ENCODE measurements around the gene CASP1. TPM values are rescaled to one million over a fixed set of nuclear protein-coding genes. Genes with fewer than 3 reads are reported as not detected.
"Not testable (repeated sequence)": the region's sequence is repeated elsewhere in the genome, so short reads cannot be mapped to it uniquely, and the experiment has no call there.

The CASP1 gene
- total RNA-seq, 2 donors from 2014 or later, result 20.4 to 23.9 TPM

DNA sequence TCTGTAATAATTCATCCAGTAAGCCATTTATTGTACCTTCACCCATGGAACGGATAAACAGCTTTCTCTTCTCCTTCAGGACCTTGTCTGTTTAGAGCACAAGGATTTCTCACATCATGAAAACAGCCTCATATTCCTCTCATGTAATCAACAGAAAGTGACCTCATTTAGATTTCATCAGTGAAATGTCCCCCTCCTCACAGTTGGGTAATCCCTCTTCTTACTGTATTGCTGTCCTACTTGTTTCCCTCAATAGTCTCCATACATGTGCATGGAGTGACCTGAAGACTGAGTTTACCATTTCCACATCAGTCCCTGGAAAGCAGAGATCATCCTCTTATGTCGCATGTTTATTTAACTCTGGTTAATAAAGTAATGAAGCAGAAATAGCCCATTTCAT is 556 bp downstream of the CASP1 start:
- peak in 1 of 2 donors; percentile 16 for ATAC-seq (replicated peaks in 1 of 2)
- H3K9me3 Mint-ChIP-seq; H3K36me3 Mint-ChIP-seq (ENCODE audit: insufficient read depth in 2 of 2); DNase-seq; H3K27me3 Mint-ChIP-seq (ENCODE audit: low read depth): not testable (repeated sequence)
- H3K4me3 Mint-ChIP-seq, result peak overlapping the region; percentile 75 to 91
- peak overlapping the region; percentile 79 for H3K27ac Mint-ChIP-seq
- peaks cover 45% of the 10 kb centered on the region for H3K4me1 Mint-ChIP-seq (ENCODE audit: low read depth)

DNA sequence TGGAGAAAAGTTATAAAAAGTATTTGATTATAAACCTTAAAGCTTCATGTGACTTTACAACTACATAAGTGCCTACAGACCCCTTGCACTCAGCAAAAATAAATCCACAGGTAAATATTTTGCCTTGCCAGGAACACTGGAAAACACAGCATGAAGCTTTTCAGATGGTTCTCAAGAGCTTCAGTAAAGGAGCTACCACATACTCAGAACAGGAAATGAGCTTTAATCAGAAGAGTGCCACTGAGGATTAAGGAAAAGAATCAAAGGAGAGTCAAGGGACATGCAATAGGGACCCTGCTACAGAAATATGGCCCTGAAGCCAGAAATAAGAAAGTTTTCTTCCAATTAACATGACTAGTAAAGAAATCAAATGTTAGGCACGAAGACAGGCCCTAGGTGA is 1.2 kb downstream of the CASP1 start:
- peak overlapping the region; percentile 75 to 91 for H3K4me3 Mint-ChIP-seq
- DNase-seq (no peak), ATAC-seq (replicated peaks in 1 of 2) (peak; percentile 47 to 57)
- peaks cover 5% of the 10 kb centered on the region in 2 donors for H3K36me3 Mint-ChIP-seq (ENCODE audit: insufficient read depth in 2 of 2)
- H3K9me3 Mint-ChIP-seq, result peaks cover 2% of the 10 kb centered on the region in 2 donors
- H3K27ac Mint-ChIP-seq, result peak overlapping the region; percentile 79
- H3K27me3 Mint-ChIP-seq (ENCODE audit: low read depth), result no peaks in the 10 kb centered on the region
- H3K4me1 Mint-ChIP-seq (ENCODE audit: low read depth), result peaks cover 45% of the 10 kb centered on the region

DNA sequence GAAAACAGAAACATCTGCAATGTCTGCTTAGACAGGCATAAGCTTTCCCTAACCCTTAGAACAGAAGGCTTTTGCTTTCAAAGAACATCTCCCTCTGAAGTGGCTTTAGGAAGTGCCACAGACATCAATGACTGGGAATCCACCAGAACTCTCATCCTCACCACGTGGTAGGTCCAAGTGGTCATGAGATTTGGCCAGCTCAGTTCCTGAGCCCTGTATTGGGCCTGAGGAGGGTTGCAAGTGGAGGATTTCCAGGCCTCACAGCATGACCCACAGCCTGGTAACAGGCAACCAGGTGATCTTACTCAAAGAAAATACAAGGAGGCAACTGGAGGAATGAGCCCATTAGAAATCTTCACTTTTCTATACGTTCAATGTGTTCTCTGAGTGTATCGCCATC is 1.6 kb downstream of the CASP1 start:
- peak overlapping the region; percentile 79 for H3K27ac Mint-ChIP-seq
- DNase-seq (peak in 1 of 2 donors; percentile 4), ATAC-seq (replicated peaks in 1 of 2) (peak; percentile 36 to 53)
- peaks cover 2% of the 10 kb centered on the region in 2 donors for H3K9me3 Mint-ChIP-seq
- peaks cover 43% of the 10 kb centered on the region for H3K4me1 Mint-ChIP-seq (ENCODE audit: low read depth)
- peak overlapping the region; percentile 75 to 91 for H3K4me3 Mint-ChIP-seq
- peaks cover 5 to 7% of the 10 kb centered on the region in 2 donors for H3K36me3 Mint-ChIP-seq (ENCODE audit: insufficient read depth in 2 of 2)
- no peaks in the 10 kb centered on the region for H3K27me3 Mint-ChIP-seq (ENCODE audit: low read depth)

DNA sequence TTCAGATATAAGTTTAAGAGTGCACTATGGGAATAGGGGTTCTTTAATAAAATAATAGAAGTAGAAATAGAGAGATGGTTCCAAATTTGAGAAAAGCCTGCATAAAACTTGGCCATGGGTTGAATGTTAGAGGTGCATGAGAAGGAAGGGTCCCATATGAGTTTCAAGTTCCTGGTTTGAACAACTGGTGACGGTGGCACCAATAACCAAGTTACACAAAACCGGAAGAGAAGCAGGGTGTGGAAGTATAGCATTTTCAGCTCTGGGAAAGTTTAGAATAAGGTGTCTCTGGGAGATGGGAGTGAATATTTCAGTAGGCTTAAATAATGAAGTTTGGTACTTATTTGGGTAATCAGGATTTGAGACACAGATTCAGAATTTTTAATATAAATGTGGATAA is 2.4 kb downstream of the CASP1 start:
- Mint-ChIP-seq H3K36me3 (ENCODE audit: insufficient read depth in 2 of 2) (peaks cover 4 to 5% of the 10 kb centered on the region in 2 donors), H3K27me3 (ENCODE audit: low read depth) (no peaks in the 10 kb centered on the region), H3K4me1 (ENCODE audit: low read depth) (peaks cover 43% of the 10 kb centered on the region), H3K9me3 (no peaks in the 10 kb centered on the region), H3K27ac (peak overlapping the region; percentile 79), H3K4me3 (peak overlapping the region; percentile 19 to 75)
- ATAC-seq (replicated peaks in 1 of 2) (no peak), DNase-seq (no peak)

DNA sequence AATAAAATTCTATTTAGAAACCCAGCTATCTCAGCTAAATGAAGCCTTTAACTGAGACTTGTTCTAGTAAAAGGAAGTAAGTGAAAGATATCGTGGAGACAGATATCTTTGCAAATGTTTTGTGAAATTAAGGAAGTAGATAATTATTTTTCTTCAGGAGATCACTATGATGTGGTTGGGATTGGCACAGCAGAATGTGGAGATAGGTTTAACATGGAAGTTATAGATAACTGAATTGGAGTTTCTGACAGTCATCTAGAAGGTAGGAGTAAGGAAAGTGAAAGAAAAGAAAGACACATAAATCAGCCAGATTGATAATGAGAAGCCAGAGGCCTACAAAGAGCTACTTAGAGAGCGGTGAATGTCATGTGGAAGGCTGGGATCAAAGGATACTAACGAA is 7.3 kb downstream of the CASP1 start:
- Mint-ChIP-seq H3K4me1 (ENCODE audit: low read depth) (peaks cover 11% of the 10 kb centered on the region), H3K27ac (peak overlapping the region; percentile 89), H3K4me3 (peak overlapping the region; percentile 25 to 83), H3K27me3 (ENCODE audit: low read depth) (no peaks in the 10 kb centered on the region), H3K36me3 (ENCODE audit: insufficient read depth in 2 of 2) (peaks cover 4 to 6% of the 10 kb centered on the region in 2 donors), H3K9me3 (no peaks in the 10 kb centered on the region)
- DNase-seq, result no peak
- no peak for ATAC-seq (replicated peaks in 1 of 2)

DNA sequence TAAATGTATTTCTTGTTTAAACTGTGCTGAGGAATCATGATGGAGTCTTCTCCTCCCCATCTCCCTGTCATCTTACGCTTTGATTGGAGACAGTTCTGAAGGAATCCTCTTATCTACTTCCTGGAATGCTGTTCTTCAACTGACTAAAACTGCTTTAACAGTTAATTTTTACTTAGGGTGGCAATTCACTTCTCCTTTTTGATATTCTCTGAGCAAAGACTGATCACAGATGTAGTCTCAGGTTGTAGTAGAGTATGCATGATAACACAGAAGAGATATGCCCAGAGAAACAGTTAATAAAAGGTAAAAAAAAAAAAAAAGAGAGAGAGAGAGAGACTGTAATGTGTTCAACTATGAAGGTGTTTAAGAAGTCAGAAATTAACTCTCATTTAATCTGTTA is 10.6 kb downstream of the CASP1 start:
- Mint-ChIP-seq H3K9me3 (no peaks in the 10 kb centered on the region), H3K4me1 (ENCODE audit: low read depth) (peaks cover 6% of the 10 kb centered on the region), H3K4me3 (no peak overlapping the region), H3K36me3 (ENCODE audit: insufficient read depth in 2 of 2) (peaks cover 0 to 6% of the 10 kb centered on the region in 2 donors), H3K27ac (no peak overlapping the region), H3K27me3 (ENCODE audit: low read depth) (no peaks in the 10 kb centered on the region)
- ATAC-seq (replicated peaks in 1 of 2), result no peak
- DNase-seq, result no peak

DNA sequence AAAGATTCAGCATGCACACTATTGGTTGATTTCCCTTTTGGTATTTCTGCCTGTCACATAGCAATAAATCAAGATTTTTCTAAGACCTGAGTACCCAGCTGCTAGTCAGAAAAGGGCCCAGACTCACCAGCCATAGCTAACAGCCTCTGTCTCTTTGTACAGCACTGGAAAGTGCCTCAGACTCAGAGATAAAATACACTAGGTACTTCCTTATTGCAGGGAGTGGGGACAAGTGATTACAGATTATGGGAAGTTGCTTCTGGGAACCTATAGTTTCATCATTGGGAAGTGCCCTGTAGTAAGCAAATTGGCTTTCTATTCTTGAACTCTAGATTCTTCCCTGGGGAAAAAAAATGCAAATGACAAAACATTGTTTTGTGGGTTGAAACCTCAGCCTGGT is 11.9 kb downstream of the CASP1 start, which contains the start of gene CASP5:
CASP5 (minus strand) TSS at position 166 of the 400 bp plus-strand sequence; CDS start at position 134, 32 bp downstream.
- peaks cover 0 to 1% of the 10 kb centered on the region in 2 donors for H3K9me3 Mint-ChIP-seq
- peaks cover 0 to 2% of the 10 kb centered on the region in 2 donors for H3K36me3 Mint-ChIP-seq (ENCODE audit: insufficient read depth in 2 of 2)
- H3K4me1 Mint-ChIP-seq (ENCODE audit: low read depth), result peaks cover 6% of the 10 kb centered on the region
- H3K27ac Mint-ChIP-seq, result no peak within 1 kb of the TSS
- no peak within 1 kb of the TSS for H3K4me3 Mint-ChIP-seq
- no peaks in the 10 kb centered on the region for H3K27me3 Mint-ChIP-seq (ENCODE audit: low read depth)
- ATAC-seq (replicated peaks in 1 of 2) (no peak), DNase-seq (no peak)

DNA sequence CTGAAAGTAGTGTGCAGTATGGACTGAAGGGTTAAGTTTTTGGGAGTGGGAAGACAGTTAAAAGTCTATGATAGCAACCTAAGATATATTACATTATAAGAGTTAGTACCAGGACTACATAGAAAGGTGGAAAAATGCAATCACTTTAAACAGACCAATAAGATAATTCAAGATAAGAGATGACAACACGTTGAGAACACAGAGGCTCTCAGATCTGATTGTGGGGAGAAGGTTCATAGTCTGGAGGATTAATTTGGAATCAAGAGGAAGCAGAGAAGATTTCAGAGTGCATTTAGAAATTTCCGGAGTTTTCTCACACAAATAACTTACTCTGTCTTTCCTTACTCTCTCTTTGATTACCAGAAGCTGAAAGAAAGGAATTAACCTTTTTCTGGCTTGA is 12.4 kb downstream of the CASP1 start:
- Mint-ChIP-seq H3K27me3 (ENCODE audit: low read depth) (no peaks in the 10 kb centered on the region), H3K4me1 (ENCODE audit: low read depth) (peaks cover 1% of the 10 kb centered on the region), H3K4me3 (no peak overlapping the region), H3K36me3 (ENCODE audit: insufficient read depth in 2 of 2) (peaks cover 0 to 2% of the 10 kb centered on the region in 2 donors), H3K27ac (no peak overlapping the region), H3K9me3 (peaks cover 0 to 1% of the 10 kb centered on the region in 2 donors)
- ATAC-seq (replicated peaks in 1 of 2), result no peak
- DNase-seq, result no peak

DNA sequence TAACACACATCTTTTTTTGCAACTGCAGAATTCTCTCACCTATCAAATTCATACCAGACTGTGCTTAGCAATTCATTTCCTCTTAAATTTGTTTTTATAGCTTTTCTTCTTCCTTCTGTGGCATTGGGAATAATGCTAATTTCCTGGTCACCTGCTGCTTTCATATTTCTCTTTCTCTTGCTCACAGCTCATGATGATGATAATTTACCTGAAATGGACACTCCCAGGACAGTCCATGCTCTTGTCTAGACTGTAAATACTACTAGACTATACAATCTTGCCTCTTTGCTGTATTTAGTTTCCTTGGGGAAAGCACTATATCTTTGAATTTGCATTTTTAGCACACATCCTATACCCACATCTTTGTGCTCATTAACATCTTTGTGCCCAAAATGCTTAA is 27.5 kb downstream of the CASP1 start:
- DNase-seq, result no peak
- H3K4me3 Mint-ChIP-seq, result no peak overlapping the region
- no peaks in the 10 kb centered on the region for H3K4me1 Mint-ChIP-seq (ENCODE audit: low read depth)
- H3K36me3 Mint-ChIP-seq (ENCODE audit: insufficient read depth in 2 of 2), result no peaks in the 10 kb centered on the region
- no peak overlapping the region for H3K27ac Mint-ChIP-seq
- H3K27me3 Mint-ChIP-seq (ENCODE audit: low read depth), result no peaks in the 10 kb centered on the region
- no peaks in the 10 kb centered on the region for H3K9me3 Mint-ChIP-seq
- ATAC-seq (replicated peaks in 1 of 2), result no peak

DNA sequence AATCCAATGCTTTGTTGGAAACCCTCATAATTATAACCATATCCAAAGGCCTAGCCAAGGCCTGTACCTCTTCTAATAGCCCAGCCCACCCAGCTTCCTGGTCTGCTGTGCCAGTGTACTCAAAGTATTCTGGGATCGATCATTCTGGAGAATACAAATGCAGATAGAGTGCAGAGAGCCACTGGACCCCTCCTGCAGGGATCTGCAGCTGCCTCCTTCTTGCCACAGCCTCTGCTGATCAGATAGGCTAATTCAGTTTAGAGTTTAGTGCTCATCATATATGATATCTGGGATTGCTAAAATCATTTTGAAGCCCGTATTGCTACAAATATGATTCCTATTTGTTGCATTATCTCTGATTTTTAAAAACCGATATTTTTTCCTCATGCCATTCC is 29.5 kb downstream of the CASP1 start:
- Mint-ChIP-seq H3K36me3 (ENCODE audit: insufficient read depth in 2 of 2) (no peaks in the 10 kb centered on the region), H3K27ac (no peak overlapping the region), H3K9me3 (no peaks in the 10 kb centered on the region), H3K27me3 (ENCODE audit: low read depth) (no peaks in the 10 kb centered on the region), H3K4me3 (no peak overlapping the region), H3K4me1 (ENCODE audit: low read depth) (peaks cover 7% of the 10 kb centered on the region)
- no peak for ATAC-seq (replicated peaks in 1 of 2)
- DNase-seq, result no peak

DNA sequence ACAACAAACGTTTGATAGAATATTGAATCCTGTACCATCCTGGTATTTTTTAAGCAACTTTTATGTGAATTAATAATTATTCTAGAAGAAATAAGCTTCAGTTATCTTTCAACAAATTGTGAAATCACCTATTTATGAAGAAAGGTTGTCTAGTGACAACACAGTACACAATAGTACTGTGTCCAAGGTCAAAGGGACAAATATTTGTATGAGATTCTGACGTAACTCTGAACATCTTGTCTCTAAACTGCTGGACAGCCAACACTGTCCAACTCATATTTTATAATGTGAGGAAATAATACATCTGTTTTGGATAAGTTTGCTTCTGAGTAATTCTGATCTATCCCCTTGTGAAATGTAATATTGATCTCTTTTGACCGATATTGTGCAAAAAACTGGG is 30.9 kb downstream of the CASP1 start:
- Mint-ChIP-seq H3K36me3 (ENCODE audit: insufficient read depth in 2 of 2) (no peaks in the 10 kb centered on the region), H3K27me3 (ENCODE audit: low read depth) (no peaks in the 10 kb centered on the region), H3K9me3 (no peaks in the 10 kb centered on the region), H3K4me3 (no peak overlapping the region), H3K4me1 (ENCODE audit: low read depth) (peaks cover 7% of the 10 kb centered on the region), H3K27ac (no peak overlapping the region)
- ATAC-seq (replicated peaks in 1 of 2), result no peak
- no peak for DNase-seq

DNA sequence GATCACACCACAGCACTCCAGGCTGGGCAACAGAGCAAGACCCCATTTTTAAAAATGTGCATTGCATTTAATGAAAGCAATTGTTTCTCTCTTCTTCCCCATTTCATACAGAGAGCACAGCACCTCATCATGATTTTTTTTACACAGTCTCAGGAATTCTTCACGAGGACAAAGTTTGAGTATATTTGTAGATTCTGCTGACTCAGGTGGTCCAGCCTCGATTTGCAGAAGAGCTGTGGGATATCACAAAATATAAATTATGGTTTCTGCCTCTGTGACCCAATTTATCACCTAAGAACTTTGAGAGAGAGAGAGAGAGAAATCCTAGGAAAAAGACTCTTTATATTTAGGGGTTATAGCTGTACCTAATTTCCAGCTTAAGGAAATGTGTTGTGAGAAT is 31.8 kb downstream of the CASP1 start:
- DNase-seq, result no peak
- H3K36me3 Mint-ChIP-seq (ENCODE audit: insufficient read depth in 2 of 2), result no peaks in the 10 kb centered on the region
- peaks cover 7% of the 10 kb centered on the region for H3K4me1 Mint-ChIP-seq (ENCODE audit: low read depth)
- ATAC-seq (replicated peaks in 1 of 2), result no peak
- H3K4me3 Mint-ChIP-seq, result no peak overlapping the region
- no peaks in the 10 kb centered on the region for H3K27me3 Mint-ChIP-seq (ENCODE audit: low read depth)
- H3K9me3 Mint-ChIP-seq, result no peaks in the 10 kb centered on the region
- no peak overlapping the region for H3K27ac Mint-ChIP-seq

DNA sequence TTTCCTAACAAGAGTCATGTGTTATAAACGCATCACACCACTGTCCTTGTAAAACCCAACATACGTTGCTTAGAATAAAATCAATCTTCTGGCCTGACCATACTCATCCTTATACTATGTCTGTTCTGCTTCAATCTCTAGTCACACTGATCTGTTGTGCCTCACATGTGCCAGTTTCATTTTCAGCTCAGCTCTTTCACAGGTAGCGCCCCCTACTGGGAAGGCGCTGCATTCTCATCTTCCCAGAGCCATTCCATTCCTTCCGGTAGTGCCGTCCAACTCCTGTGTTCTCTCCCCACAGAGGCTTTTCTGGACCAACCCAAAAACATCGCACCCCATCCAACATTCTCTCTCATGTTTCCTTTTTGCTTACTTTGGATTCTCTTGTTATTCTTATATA is 34.1 kb downstream of the CASP1 start:
- no peak overlapping the region for H3K4me3 Mint-ChIP-seq
- no peak overlapping the region for H3K27ac Mint-ChIP-seq
- DNase-seq (peak; percentile 34 to 65), ATAC-seq (replicated peaks in 1 of 2) (peak; percentile 68 to 76)
- H3K9me3 Mint-ChIP-seq, result no peaks in the 10 kb centered on the region
- H3K36me3 Mint-ChIP-seq (ENCODE audit: insufficient read depth in 2 of 2), result no peaks in the 10 kb centered on the region
- H3K27me3 Mint-ChIP-seq (ENCODE audit: low read depth), result no peaks in the 10 kb centered on the region
- H3K4me1 Mint-ChIP-seq (ENCODE audit: low read depth), result peaks cover 7% of the 10 kb centered on the region

DNA sequence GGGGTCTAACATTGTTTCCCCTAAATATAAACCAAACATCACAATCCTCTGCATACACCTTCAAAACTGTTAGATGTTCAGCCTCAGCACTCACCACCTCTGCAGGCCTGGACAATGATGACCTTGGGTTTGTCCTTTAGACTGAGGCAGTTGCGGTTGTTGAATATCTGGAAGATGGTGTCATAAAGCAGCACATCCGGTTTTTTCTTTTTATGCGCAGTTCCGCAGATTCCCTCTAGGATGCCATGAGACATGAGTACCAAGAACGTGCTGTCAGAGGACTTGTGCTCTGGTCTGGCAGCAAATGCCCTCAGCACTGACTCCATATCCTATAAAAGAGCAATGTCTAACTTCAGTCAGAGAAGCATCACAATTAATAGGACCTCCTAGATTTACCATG is 34.8 kb downstream of the CASP1 start:
- Mint-ChIP-seq H3K4me3 (no peak overlapping the region), H3K27me3 (ENCODE audit: low read depth) (no peaks in the 10 kb centered on the region), H3K9me3 (no peaks in the 10 kb centered on the region), H3K4me1 (ENCODE audit: low read depth) (peaks cover 7% of the 10 kb centered on the region), H3K36me3 (ENCODE audit: insufficient read depth in 2 of 2) (no peaks in the 10 kb centered on the region), H3K27ac (no peak overlapping the region)
- DNase-seq (peak in 1 of 2 donors; percentile 5), ATAC-seq (replicated peaks in 1 of 2) (no peak)
